Gastrocnemius medialis (tissue), 4 donors: Measurements from ENCODE around the gene OGDH.

Experiments
- POLR2A ChIP-seq, 2 donors: fragments of 450-650 bp; IDR thresholded peaks; one replicate each; pipeline ENCODE4 v1.6.1; 2017; ENCODE audit warnings: antibody characterized with exemption in 2 of 2, mild to moderate bottlenecking in 2 of 2, moderate library complexity in 2 of 2
- TF ChIP-seq, protein P1 (sequence below), 5 experiments: fragments of 450-650 bp in 3 of 5; fragments of 200-600 bp in 2 of 5; sonication (generic) in 2 of 5; IDR thresholded peaks in 4 of 5; conservative IDR thresholded peaks in 1 of 5; 1 replicate in 4 of 5; 2 replicates in 1 of 5; pipeline ENCODE4 v1.5.1; 2016 to 2019; ENCODE audit warnings: antibody characterized with exemption in 5 of 5, mild to moderate bottlenecking in 3 of 5, moderate library complexity in 3 of 5

DNA sequence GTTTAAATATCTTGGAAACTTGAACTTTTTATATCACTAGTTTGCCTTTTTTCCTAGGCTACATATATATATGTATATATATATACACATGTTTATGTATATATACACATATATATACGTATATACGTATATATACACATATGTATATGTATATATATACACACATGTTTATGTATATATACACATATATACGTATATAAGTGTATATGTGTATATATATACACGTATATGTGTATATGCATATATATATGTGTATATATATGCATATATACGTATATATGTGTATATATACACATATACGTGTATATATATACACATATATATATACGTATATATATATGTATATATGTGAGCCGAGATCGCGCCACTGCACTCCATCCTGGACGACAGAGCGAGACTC, 10.1 kb downstream of the OGDH start:
- TF ChIP-seq POLR2A (IDR thresholded peaks at IDR 0.05): no peak
- TF ChIP-seq, protein P1, sequence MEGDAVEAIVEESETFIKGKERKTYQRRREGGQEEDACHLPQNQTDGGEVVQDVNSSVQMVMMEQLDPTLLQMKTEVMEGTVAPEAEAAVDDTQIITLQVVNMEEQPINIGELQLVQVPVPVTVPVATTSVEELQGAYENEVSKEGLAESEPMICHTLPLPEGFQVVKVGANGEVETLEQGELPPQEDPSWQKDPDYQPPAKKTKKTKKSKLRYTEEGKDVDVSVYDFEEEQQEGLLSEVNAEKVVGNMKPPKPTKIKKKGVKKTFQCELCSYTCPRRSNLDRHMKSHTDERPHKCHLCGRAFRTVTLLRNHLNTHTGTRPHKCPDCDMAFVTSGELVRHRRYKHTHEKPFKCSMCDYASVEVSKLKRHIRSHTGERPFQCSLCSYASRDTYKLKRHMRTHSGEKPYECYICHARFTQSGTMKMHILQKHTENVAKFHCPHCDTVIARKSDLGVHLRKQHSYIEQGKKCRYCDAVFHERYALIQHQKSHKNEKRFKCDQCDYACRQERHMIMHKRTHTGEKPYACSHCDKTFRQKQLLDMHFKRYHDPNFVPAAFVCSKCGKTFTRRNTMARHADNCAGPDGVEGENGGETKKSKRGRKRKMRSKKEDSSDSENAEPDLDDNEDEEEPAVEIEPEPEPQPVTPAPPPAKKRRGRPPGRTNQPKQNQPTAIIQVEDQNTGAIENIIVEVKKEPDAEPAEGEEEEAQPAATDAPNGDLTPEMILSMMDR (IDR thresholded peaks at IDR 0.05 in 4 of 5, conservative IDR thresholded peaks at IDR 0.05 in 1 of 5): no peak
